Neural cell (in vitro differentiated cells): ENCODE measurements around the gene ZNF688. TPM values are rescaled to one million over a fixed set of nuclear protein-coding genes. Genes with fewer than 3 reads are reported as not detected.
"Not testable (repeated sequence)": the region's sequence is repeated elsewhere in the genome, so short reads cannot be mapped to it uniquely, and the experiment has no call there.

Experiments used
- H2AFZ ChIP-seq: fragments of 200-600, 300-800 bp; sonication (generic), shearing (Covaris generic); 2 replicates; pipeline ENCODE4 v1.6.0; 2014; ENCODE audit warnings: low read depth, mild to moderate bottlenecking, antibody characterized with exemption, low read length, moderate library complexity
- H3F3A ChIP-seq: fragments of 200-600 bp; shearing (Covaris generic); 2 replicates; pipeline ENCODE4 v1.6.1; 2016; ENCODE audit warnings: mild to moderate bottlenecking, moderate library complexity, mixed read lengths, antibody characterized with exemption, low read length; ENCODE audit not compliant: insufficient read depth, poor library complexity, severe bottlenecking
- H3K27ac ChIP-seq: fragments of 200-600, 300-800 bp; sonication (generic), shearing (Covaris generic); 2 replicates; pipeline ENCODE4 v1.5.1; 2014; ENCODE audit warnings: mild to moderate bottlenecking, low read length, moderate library complexity
- H3K27me3 ChIP-seq: fragments of 300-800, 200-600 bp; sonication (generic), shearing (Covaris generic); 2 replicates; pipeline ENCODE4 v1.6.0; 2014; ENCODE audit warnings: mild to moderate bottlenecking, low read depth, low read length, moderate library complexity; ENCODE audit not compliant: insufficient read depth
- H3K36me3 ChIP-seq: fragments of 300-800, 200-600 bp; sonication (generic), shearing (Covaris generic); 2 replicates; pipeline ENCODE4 v1.5.1; 2014; ENCODE audit warnings: mild to moderate bottlenecking, antibody characterized with exemption, low read length, moderate library complexity; ENCODE audit not compliant: insufficient read depth
- H3K4me2 ChIP-seq: fragments of 300-800, 200-600 bp; sonication (generic), shearing (Covaris generic); 2 replicates; pipeline ENCODE4 v1.6.0; 2014; ENCODE audit warnings: mild to moderate bottlenecking, low read length
- H3K4me3 ChIP-seq: fragments of 300-800, 200-600 bp; sonication (generic), shearing (Covaris generic); 2 replicates; pipeline ENCODE4 v1.5.1; 2014; ENCODE audit warnings: mild to moderate bottlenecking, low read length, moderate library complexity
- H3K79me2 ChIP-seq: fragments of 200-600 bp; shearing (Covaris generic); replicated peaks from 2 replicates; pipeline ENCODE4 v1.6.0; 2014; ENCODE audit warnings: mild to moderate bottlenecking, low read length, moderate library complexity; ENCODE audit not compliant: insufficient read depth
- H3K9ac ChIP-seq: fragments of 300-800, 200-600 bp; sonication (generic), shearing (Covaris generic); 2 replicates; pipeline ENCODE4 v1.6.1; 2016; ENCODE audit warnings: mild to moderate bottlenecking, low read length, mixed read lengths
- H3K9me2 ChIP-seq: fragments of 200-600 bp; shearing (Covaris generic); 2 replicates; pipeline ENCODE4 v1.6.1; 2016; ENCODE audit warnings: mild to moderate bottlenecking, low read length, mixed read lengths; ENCODE audit not compliant: insufficient read depth
- H3K9me3 ChIP-seq: fragments of 200-600, 300-800 bp; sonication (generic), shearing (Covaris generic); 2 replicates; pipeline ENCODE4 v1.6.1; 2016; ENCODE audit warnings: mild to moderate bottlenecking, mixed run types, low read length, moderate library complexity, mixed read lengths
- H4K20me1 ChIP-seq: fragments of 200-600 bp; shearing (Covaris generic); 2 replicates; pipeline ENCODE4 v1.6.1; 2016; ENCODE audit warnings: mild to moderate bottlenecking, mixed run types; ENCODE audit not compliant: insufficient read depth
- EP300 ChIP-seq: fragments of 450-650 bp; conservative IDR thresholded peaks from 2 replicates; pipeline ENCODE4 v1.6.1; 2014; ENCODE audit warnings: antibody characterized with exemption, mild to moderate bottlenecking, moderate library complexity; ENCODE audit not compliant: poor library complexity, severe bottlenecking
- EZH2 ChIP-seq: fragments of 200-600, 300-800 bp; shearing (Covaris generic), sonication (generic); IDR thresholded peaks from 2 replicates; pipeline ENCODE4 v1.6.1; 2014; ENCODE audit warnings: antibody characterized with exemption, low read length, borderline replicate concordance, mild to moderate bottlenecking; ENCODE audit not compliant: insufficient read depth, poor library complexity, severe bottlenecking
- MXI1 ChIP-seq: fragments of 450-650 bp; conservative IDR thresholded peaks from 2 replicates; pipeline ENCODE4 v1.6.1; 2014; ENCODE audit warnings: antibody characterized with exemption, mild to moderate bottlenecking; ENCODE audit not compliant: poor library complexity, severe bottlenecking
- POLR2AphosphoS5 ChIP-seq: IDR thresholded peaks from 2 replicates; pipeline ENCODE4 v1.6.1; 2012
- RAD21 ChIP-seq: fragments of 450-650 bp; conservative IDR thresholded peaks from 2 replicates; pipeline ENCODE4 v1.6.1; 2014; ENCODE audit warnings: antibody characterized with exemption, mild to moderate bottlenecking, moderate library complexity
- SMC3 ChIP-seq: fragments of 450-650 bp; conservative IDR thresholded peaks from 2 replicates; pipeline ENCODE4 v1.6.1; 2014; ENCODE audit warnings: antibody characterized with exemption, mild to moderate bottlenecking, moderate library complexity; ENCODE audit not compliant: poor library complexity
- TAF1 ChIP-seq: IDR thresholded peaks from 2 replicates; pipeline ENCODE4 v1.6.1; 2012; ENCODE audit warnings: low read depth
- polyA plus RNA-seq: library from polyadenylated mRNA; depleted of rRNA; stranded (reverse); fragments of >200 nt; gene quantifications from 2 replicates; pipeline ENCODE4 v1.2.3, GENCODE V29; 2014
- TF ChIP-seq, protein P1 (sequence below): fragments of 450-650 bp; IDR thresholded peaks from 2 replicates; pipeline ENCODE4 v1.5.1; 2014; ENCODE audit warnings: antibody characterized with exemption, mild to moderate bottlenecking, moderate library complexity; ENCODE audit not compliant: poor library complexity, severe bottlenecking
- TF ChIP-seq, protein P2 (sequence below): IDR thresholded peaks from 2 replicates; pipeline ENCODE4 v1.6.1; 2012; ENCODE audit warnings: borderline replicate concordance

Gene ZNF688
- polyA plus RNA-seq, 1 donor from 2014 or later = 28.4 TPM

DNA sequence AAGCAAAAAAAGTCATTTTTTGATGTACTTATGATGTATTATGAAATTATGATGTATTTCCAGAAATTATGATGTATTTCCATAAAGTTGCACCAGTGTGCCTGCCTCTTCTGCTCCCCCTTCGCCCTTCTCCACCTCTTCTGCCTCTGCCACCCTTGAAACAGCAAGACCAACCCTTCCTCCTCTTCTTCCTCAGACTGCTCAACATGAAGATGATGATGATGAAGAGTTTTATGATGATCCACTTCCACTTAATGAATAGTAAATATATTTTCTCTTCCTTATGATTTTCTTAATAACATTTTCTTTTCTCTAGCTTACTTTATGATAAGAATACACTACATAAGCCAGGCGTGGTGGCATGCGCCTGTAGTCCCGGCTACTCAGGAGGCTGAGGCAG, 21.4 kb upstream of the ZNF688 start:
- no peaks in the 10 kb centered on the region for H3F3A ChIP-seq
- H3K4me2 ChIP-seq = no peak overlapping the region
- no peaks in the 10 kb centered on the region for H3K9me2 ChIP-seq
- H3K9me3 ChIP-seq = no peaks in the 10 kb centered on the region
- H3K4me3 ChIP-seq = no peak overlapping the region
- TF ChIP-seq, protein P1, sequence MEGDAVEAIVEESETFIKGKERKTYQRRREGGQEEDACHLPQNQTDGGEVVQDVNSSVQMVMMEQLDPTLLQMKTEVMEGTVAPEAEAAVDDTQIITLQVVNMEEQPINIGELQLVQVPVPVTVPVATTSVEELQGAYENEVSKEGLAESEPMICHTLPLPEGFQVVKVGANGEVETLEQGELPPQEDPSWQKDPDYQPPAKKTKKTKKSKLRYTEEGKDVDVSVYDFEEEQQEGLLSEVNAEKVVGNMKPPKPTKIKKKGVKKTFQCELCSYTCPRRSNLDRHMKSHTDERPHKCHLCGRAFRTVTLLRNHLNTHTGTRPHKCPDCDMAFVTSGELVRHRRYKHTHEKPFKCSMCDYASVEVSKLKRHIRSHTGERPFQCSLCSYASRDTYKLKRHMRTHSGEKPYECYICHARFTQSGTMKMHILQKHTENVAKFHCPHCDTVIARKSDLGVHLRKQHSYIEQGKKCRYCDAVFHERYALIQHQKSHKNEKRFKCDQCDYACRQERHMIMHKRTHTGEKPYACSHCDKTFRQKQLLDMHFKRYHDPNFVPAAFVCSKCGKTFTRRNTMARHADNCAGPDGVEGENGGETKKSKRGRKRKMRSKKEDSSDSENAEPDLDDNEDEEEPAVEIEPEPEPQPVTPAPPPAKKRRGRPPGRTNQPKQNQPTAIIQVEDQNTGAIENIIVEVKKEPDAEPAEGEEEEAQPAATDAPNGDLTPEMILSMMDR = no peak
- TF ChIP-seq MXI1 = no peak
- TF ChIP-seq TAF1 = no peak
- TF ChIP-seq EP300 = no peak
- TF ChIP-seq SMC3 = no peak
- TF ChIP-seq EZH2 = no peak
- TF ChIP-seq, protein P2, sequence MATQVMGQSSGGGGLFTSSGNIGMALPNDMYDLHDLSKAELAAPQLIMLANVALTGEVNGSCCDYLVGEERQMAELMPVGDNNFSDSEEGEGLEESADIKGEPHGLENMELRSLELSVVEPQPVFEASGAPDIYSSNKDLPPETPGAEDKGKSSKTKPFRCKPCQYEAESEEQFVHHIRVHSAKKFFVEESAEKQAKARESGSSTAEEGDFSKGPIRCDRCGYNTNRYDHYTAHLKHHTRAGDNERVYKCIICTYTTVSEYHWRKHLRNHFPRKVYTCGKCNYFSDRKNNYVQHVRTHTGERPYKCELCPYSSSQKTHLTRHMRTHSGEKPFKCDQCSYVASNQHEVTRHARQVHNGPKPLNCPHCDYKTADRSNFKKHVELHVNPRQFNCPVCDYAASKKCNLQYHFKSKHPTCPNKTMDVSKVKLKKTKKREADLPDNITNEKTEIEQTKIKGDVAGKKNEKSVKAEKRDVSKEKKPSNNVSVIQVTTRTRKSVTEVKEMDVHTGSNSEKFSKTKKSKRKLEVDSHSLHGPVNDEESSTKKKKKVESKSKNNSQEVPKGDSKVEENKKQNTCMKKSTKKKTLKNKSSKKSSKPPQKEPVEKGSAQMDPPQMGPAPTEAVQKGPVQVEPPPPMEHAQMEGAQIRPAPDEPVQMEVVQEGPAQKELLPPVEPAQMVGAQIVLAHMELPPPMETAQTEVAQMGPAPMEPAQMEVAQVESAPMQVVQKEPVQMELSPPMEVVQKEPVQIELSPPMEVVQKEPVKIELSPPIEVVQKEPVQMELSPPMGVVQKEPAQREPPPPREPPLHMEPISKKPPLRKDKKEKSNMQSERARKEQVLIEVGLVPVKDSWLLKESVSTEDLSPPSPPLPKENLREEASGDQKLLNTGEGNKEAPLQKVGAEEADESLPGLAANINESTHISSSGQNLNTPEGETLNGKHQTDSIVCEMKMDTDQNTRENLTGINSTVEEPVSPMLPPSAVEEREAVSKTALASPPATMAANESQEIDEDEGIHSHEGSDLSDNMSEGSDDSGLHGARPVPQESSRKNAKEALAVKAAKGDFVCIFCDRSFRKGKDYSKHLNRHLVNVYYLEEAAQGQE = no peak
- TF ChIP-seq RAD21 = no peak
- no peak for TF ChIP-seq POLR2AphosphoS5
- no peak overlapping the region for H2AFZ ChIP-seq
- H4K20me1 ChIP-seq = no peaks in the 10 kb centered on the region
- H3K27ac ChIP-seq = no peak overlapping the region
- no peak overlapping the region for H3K9ac ChIP-seq
- H3K36me3 ChIP-seq = no peaks in the 10 kb centered on the region
- no peaks in the 10 kb centered on the region for H3K27me3 ChIP-seq
- no peaks in the 10 kb centered on the region for H3K79me2 ChIP-seq

DNA sequence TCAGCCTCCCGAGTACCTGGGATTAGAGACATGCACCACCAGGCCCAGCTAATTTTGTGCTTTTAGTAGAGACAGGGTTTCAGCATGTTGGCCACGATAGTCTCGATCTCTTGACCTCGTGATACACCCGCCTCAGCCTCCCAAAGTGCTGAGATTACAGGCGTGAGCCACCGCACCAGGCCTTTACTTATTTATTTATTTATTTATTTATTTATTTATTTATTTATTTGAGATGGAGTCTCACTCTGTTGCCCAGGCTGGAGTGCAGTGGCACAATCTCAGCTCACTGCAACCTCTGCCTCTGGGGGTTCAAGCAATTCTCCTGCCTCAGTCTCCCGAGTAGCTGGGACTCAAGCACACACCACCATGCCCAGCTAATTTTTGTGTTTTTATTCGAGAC, 19.4 kb upstream of the ZNF688 start:
- not testable (repeated sequence) for H3K4me2 ChIP-seq, H4K20me1 ChIP-seq, H3K9me2 ChIP-seq, H3K27ac ChIP-seq, H3F3A ChIP-seq, H3K36me3 ChIP-seq, H3K79me2 ChIP-seq, H3K9ac ChIP-seq, H2AFZ ChIP-seq, H3K9me3 ChIP-seq, H3K4me3 ChIP-seq, H3K27me3 ChIP-seq

DNA sequence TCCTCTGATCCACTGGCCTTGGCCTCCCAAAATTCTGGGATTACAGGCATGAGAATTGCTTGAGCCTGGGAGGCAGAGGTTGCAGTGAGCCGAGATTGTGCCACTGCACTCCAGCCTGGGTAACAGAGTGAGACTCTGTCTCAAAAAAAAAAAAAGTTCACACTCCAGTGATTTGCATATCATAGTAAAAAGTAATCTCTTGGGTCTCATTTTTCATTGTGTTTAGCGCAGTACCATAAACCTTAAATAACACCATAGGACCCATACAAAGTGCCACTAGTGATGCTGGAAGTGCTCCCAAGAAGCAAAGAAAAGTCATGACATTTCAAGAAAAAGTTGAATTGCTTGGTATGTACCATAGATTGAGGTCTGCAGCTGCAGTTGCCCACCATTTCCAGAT, 18.1 kb upstream of the ZNF688 start:
- not testable (repeated sequence) for H3K27me3 ChIP-seq, H3F3A ChIP-seq, H3K9ac ChIP-seq, H3K36me3 ChIP-seq, H3K27ac ChIP-seq, H3K9me3 ChIP-seq, H3K9me2 ChIP-seq, H4K20me1 ChIP-seq, H3K4me3 ChIP-seq, H3K79me2 ChIP-seq, H2AFZ ChIP-seq, H3K4me2 ChIP-seq
